ENCODE results near the gene BRMS1L. TPM values are rescaled to one million over a fixed set of nuclear protein-coding genes. Genes with fewer than 3 reads are reported as not detected.

The BRMS1L gene
- total RNA-seq, 2 experiments from 2014 or later, result 4.5 to 5.7 TPM

DNA sequence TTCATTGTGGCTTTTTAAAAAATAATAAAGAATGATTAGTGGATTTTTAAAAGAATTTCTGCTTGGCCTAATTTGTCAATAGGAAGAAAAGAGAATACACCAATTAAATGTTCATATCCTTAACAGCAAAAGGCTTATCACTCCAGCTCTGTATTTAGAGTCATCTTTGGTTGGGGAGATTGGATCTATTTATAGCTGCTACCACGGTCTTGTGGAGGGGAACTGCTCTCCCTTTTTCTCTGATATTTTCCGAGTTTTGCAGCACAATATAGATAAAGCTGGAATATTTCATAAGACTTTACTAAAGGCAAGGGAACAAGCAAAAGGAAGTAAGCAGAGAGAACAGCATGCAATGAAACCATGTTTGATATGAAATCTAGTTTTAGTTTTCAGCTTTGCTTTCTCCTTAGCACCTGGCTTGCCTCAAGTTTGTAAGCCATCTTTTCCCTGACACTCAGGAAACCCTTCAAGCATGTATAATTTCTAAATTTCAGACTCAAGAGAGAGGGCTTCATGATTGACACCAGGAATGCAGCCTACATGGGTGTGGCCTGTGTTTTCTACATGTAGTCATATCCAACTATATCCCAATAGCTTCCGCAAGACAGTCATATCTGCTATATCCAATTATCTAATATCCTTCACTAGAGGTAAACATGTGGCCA, 35.2 kb downstream of the BRMS1L start:
- ChIA-PET CTCF (ENCODE audit: unreplicated experiment) (no interaction called here), POLR2A (interaction anchor here (0.6 to 1.9 kb wide), 2 partner anchors 36 to 1331 kb away, joined by 3 to 9 read pairs; partner anchors contain the start of gene BRMS1L)
- no peak overlapping the region for H2AFZ ChIP-seq (ENCODE audit: low read length)
- peaks cover 48% of the 10 kb centered on the region for H3K36me3 ChIP-seq (ENCODE audit: insufficient read depth, low read length)
- no peak overlapping the region for H3K4me3 ChIP-seq (ENCODE audit: low read depth, low read length, poor library complexity, severe bottlenecking)
- H3K4me1 ChIP-seq (ENCODE audit: insufficient read depth, low read length, poor library complexity, severe bottlenecking), result peaks cover 39% of the 10 kb centered on the region
- peak overlapping the region; percentile 40 for H3K4me2 ChIP-seq (ENCODE audit: low read length)
- intact Hi-C loops (cut with micrococcal nuclease; ENCODE audit: unreplicated experiment), result no loop called here
- DNase-seq (ENCODE audit: low spot score), result peak; percentile 39
- H4K20me1 ChIP-seq (ENCODE audit: insufficient read depth, low read length), result no peaks in the 10 kb centered on the region
- H3K27ac ChIP-seq (ENCODE audit: low read depth, low read length, poor library complexity, severe bottlenecking), result peak overlapping the region; percentile 27
- H3K79me2 ChIP-seq (ENCODE audit: insufficient read depth, low read depth, low read length), result 0 out of 2 replicates have a peak, but pooled peaks cover 4% of the 10 kb centered on the region
- H3K9me3 ChIP-seq (ENCODE audit: low read length), result no peaks in the 10 kb centered on the region
- no TSS peak for BruUV-seq (replicated peaks)
- no peak for TF ChIP-seq EZH2phosphoT487 (IDR thresholded peaks at IDR 0.05; ENCODE audit: borderline replicate concordance, low read depth, low read length)
- TF ChIP-seq, protein P1, sequence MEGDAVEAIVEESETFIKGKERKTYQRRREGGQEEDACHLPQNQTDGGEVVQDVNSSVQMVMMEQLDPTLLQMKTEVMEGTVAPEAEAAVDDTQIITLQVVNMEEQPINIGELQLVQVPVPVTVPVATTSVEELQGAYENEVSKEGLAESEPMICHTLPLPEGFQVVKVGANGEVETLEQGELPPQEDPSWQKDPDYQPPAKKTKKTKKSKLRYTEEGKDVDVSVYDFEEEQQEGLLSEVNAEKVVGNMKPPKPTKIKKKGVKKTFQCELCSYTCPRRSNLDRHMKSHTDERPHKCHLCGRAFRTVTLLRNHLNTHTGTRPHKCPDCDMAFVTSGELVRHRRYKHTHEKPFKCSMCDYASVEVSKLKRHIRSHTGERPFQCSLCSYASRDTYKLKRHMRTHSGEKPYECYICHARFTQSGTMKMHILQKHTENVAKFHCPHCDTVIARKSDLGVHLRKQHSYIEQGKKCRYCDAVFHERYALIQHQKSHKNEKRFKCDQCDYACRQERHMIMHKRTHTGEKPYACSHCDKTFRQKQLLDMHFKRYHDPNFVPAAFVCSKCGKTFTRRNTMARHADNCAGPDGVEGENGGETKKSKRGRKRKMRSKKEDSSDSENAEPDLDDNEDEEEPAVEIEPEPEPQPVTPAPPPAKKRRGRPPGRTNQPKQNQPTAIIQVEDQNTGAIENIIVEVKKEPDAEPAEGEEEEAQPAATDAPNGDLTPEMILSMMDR (conservative IDR thresholded peaks at IDR 0.05; ENCODE audit: low read length), result no peak
- no peaks in the 10 kb centered on the region for H3K9me2 ChIP-seq (ENCODE audit: insufficient read depth, low read length)

DNA sequence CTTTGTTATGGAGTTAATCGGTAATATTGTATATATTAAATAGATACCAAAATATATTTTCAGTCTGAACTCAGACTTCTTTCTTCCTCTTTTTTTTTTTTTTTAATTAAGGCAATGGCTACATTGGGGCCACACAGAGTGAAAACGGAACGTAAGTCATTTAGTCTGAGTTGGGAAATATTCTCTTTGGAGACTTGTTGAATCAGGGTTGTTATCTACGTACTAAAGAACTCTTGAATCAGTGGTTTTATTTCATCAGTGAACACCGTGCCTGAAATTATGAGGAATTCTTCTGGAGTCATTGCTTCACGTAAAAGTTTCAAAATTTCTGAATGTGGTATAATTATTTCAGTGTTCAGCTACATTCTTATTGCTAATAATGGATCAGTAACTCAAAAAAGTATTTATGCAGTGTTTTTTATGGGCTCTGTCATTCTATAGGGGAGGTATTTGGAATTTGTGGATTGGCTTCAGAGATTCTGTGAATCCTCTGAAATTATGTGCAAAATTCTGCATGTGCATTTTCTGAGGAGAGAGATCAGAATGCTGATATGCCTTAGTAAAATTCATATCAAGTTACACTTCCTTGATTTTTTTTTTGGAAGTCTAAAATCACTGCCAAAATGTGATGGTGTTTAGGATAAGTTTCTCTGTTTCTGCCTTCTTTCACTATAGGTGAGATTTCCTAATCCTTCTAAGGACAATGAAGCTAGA, 39.6 kb downstream of the BRMS1L start:
- Histone ChIP-seq H3K9me3 (ENCODE audit: low read length) (no peaks in the 10 kb centered on the region), H3K4me1 (ENCODE audit: insufficient read depth, low read length, poor library complexity, severe bottlenecking) (peaks cover 10% of the 10 kb centered on the region), H3K79me2 (ENCODE audit: insufficient read depth, low read depth, low read length) (no peaks in the 10 kb centered on the region), H2AFZ (ENCODE audit: low read length) (no peak overlapping the region), H3K4me3 (ENCODE audit: low read depth, low read length, poor library complexity, severe bottlenecking) (no peak overlapping the region), H3K4me2 (ENCODE audit: low read length) (no peak overlapping the region), H3K9me2 (ENCODE audit: insufficient read depth, low read length) (no peaks in the 10 kb centered on the region), H4K20me1 (ENCODE audit: insufficient read depth, low read length) (no peaks in the 10 kb centered on the region), H3K27ac (ENCODE audit: low read depth, low read length, poor library complexity, severe bottlenecking) (no peak overlapping the region), H3K36me3 (ENCODE audit: insufficient read depth, low read length) (peaks cover 36% of the 10 kb centered on the region)
- CTCF ChIA-PET (ENCODE audit: unreplicated experiment), result no interaction called here
- no TSS peak for BruUV-seq (replicated peaks)
- DNase-seq (ENCODE audit: low spot score), result no peak
- POLR2A ChIA-PET, result interaction anchor here (0.9 kb wide), 1 partner anchor 188 kb away, joined by 3 read pairs; no protein-coding TSS in a partner anchor
- intact Hi-C loops (cut with micrococcal nuclease; ENCODE audit: unreplicated experiment), result no loop called here
- TF ChIP-seq EZH2phosphoT487 (IDR thresholded peaks at IDR 0.05; ENCODE audit: borderline replicate concordance, low read depth, low read length), result no peak
- TF ChIP-seq, protein P1 (conservative IDR thresholded peaks at IDR 0.05; ENCODE audit: low read length), result no peak

All from OCI-LY7 (cell line).